Rectal smooth muscle tissue (tissue), 1 donor: ENCODE results near the gene IGF1R.
"Not testable (repeated sequence)": the region's sequence is repeated elsewhere in the genome, so short reads cannot be mapped to it uniquely, and the experiment has no call there.

Source experiments
- H3K27ac ChIP-seq: one replicate; pipeline ENCODE4 v1.7.0; 2013; ENCODE audit warnings: low read depth, low read length, inconsistent platforms
- H3K27me3 ChIP-seq: one replicate; pipeline ENCODE4 v1.7.0; 2013; ENCODE audit warnings: low read length; ENCODE audit not compliant: control insufficient read depth, insufficient read depth
- H3K36me3 ChIP-seq: one replicate; pipeline ENCODE4 v1.7.0; 2013; ENCODE audit warnings: low read length; ENCODE audit not compliant: control insufficient read depth, insufficient read depth
- H3K4me1 ChIP-seq: one replicate; pipeline ENCODE4 v1.7.0; 2013; ENCODE audit warnings: low read length; ENCODE audit not compliant: control insufficient read depth, insufficient read depth
- H3K4me3 ChIP-seq: one replicate; pipeline ENCODE4 v1.7.0; 2013; ENCODE audit warnings: low read length
- H3K9ac ChIP-seq: one replicate; pipeline ENCODE4 v1.7.0; 2013; ENCODE audit warnings: low read length

Gene IGF1R

GRCh38 chr15:98996624-98997023, 348.3 kb downstream of the IGF1R start:
- Histone ChIP-seq H3K4me3 (no peak overlapping the region), H3K36me3 (no peaks in the 10 kb centered on the region), H3K27ac (no peak overlapping the region)

GRCh38 chr15:98997312-98997711, 349.0 kb downstream of the IGF1R start:
- Histone ChIP-seq H3K4me1 (no peaks in the 10 kb centered on the region), H3K36me3 (no peaks in the 10 kb centered on the region), H3K27me3 (no peaks in the 10 kb centered on the region), H3K9ac (no peak overlapping the region), H3K4me3 (no peak overlapping the region), H3K27ac (no peak overlapping the region)

More at GRCh38 chr15:98996624-98997023, 348.3 kb downstream of the IGF1R start:
- H3K4me1 ChIP-seq, result no peaks in the 10 kb centered on the region
- no peak overlapping the region for H3K9ac ChIP-seq
- no peaks in the 10 kb centered on the region for H3K27me3 ChIP-seq

GRCh38 chr15:98997755-98998154, 349.4 kb downstream of the IGF1R start:
- Histone ChIP-seq H3K9ac (no peak overlapping the region), H3K27ac (no peak overlapping the region), H3K27me3 (no peaks in the 10 kb centered on the region), H3K4me1 (no peaks in the 10 kb centered on the region), H3K36me3 (no peaks in the 10 kb centered on the region), H3K4me3 (no peak overlapping the region)

GRCh38 chr15:98998279-98998678, 349.9 kb downstream of the IGF1R start:
- Histone ChIP-seq H3K9ac (no peak overlapping the region), H3K36me3 (no peaks in the 10 kb centered on the region), H3K27ac (no peak overlapping the region), H3K27me3 (no peaks in the 10 kb centered on the region), H3K4me1 (no peaks in the 10 kb centered on the region), H3K4me3 (no peak overlapping the region)

GRCh38 chr15:98999233-98999632, 350.9 kb downstream of the IGF1R start:
- Histone ChIP-seq H3K4me1 (no peaks in the 10 kb centered on the region), H3K27me3 (no peaks in the 10 kb centered on the region), H3K4me3 (no peak overlapping the region), H3K9ac (no peak overlapping the region), H3K27ac (no peak overlapping the region), H3K36me3 (no peaks in the 10 kb centered on the region)

GRCh38 chr15:99002226-99002625, 353.9 kb downstream of the IGF1R start:
- Histone ChIP-seq H3K36me3 (no peaks in the 10 kb centered on the region), H3K9ac (no peak overlapping the region), H3K4me3 (no peak overlapping the region), H3K27me3 (no peaks in the 10 kb centered on the region), H3K27ac (no peak overlapping the region), H3K4me1 (no peaks in the 10 kb centered on the region)

GRCh38 chr15:99003317-99003716, 355.0 kb downstream of the IGF1R start:
- not testable (repeated sequence) for H3K27me3 ChIP-seq, H3K9ac ChIP-seq, H3K36me3 ChIP-seq, H3K27ac ChIP-seq, H3K4me3 ChIP-seq, H3K4me1 ChIP-seq

- H3K27me3 ChIP-seq, H3K36me3 ChIP-seq, H3K27ac ChIP-seq, H3K9ac ChIP-seq, H3K4me1 ChIP-seq, H3K4me3 ChIP-seq: not testable (repeated sequence)
These were observed 356.9 kb downstream of the IGF1R start for GRCh38 chr15:99004998-99005974.

- H3K27ac ChIP-seq, result no peak overlapping the region
- H3K4me1 ChIP-seq, result no peaks in the 10 kb centered on the region
- no peak overlapping the region for H3K9ac ChIP-seq
- H3K36me3 ChIP-seq, result no peaks in the 10 kb centered on the region
- no peak overlapping the region for H3K4me3 ChIP-seq
- H3K27me3 ChIP-seq, result no peaks in the 10 kb centered on the region
These were observed 357.8 kb downstream of the IGF1R start for GRCh38 chr15:99006146-99006545.

- Histone ChIP-seq H3K27ac (no peak overlapping the region), H3K4me3 (no peak overlapping the region), H3K4me1 (no peaks in the 10 kb centered on the region)
These were observed 358.7 kb downstream of the IGF1R start for GRCh38 chr15:99006904-99007495.

GRCh38 chr15:99009741-99010330, 361.5 kb downstream of the IGF1R start:
- H3K4me1 ChIP-seq, result no peaks in the 10 kb centered on the region
- no peaks in the 10 kb centered on the region for H3K36me3 ChIP-seq
- no peaks in the 10 kb centered on the region for H3K27me3 ChIP-seq
- no peak overlapping the region for H3K27ac ChIP-seq
- no peak overlapping the region for H3K9ac ChIP-seq
- no peak overlapping the region for H3K4me3 ChIP-seq

More at GRCh38 chr15:99006904-99007495, 358.7 kb downstream of the IGF1R start:
- Histone ChIP-seq H3K36me3 (no peaks in the 10 kb centered on the region), H3K9ac (no peak overlapping the region), H3K27me3 (no peaks in the 10 kb centered on the region)

GRCh38 chr15:99010768-99011167, 362.4 kb downstream of the IGF1R start:
- H3K36me3 ChIP-seq, result no peaks in the 10 kb centered on the region
- no peak overlapping the region for H3K4me3 ChIP-seq
- no peak overlapping the region for H3K27ac ChIP-seq
- H3K27me3 ChIP-seq, result no peaks in the 10 kb centered on the region
- no peaks in the 10 kb centered on the region for H3K4me1 ChIP-seq
- H3K9ac ChIP-seq, result no peak overlapping the region
